Neutrophil (primary cell): ENCODE data around the gene ITGB8.

Source experiments
- H3K27ac ChIP-seq: fragments of 200-600 bp; sonication (generic); 2 replicates; pipeline ENCODE4 v1.5.1; 2016; ENCODE audit warnings: mild to moderate bottlenecking, moderate library complexity
- H3K27me3 ChIP-seq: fragments of 200-600 bp; sonication (generic); 2 replicates; pipeline ENCODE4 v1.6.0; 2016; ENCODE audit warnings: mild to moderate bottlenecking
- H3K36me3 ChIP-seq: fragments of 200-600 bp; sonication (generic); 2 replicates; pipeline ENCODE4 v1.5.1; 2017
- H3K4me1 ChIP-seq, 2 experiments: fragments of 200-600 bp in 1 of 2; sonication (generic) in 1 of 2; 1 replicate in 1 of 2; 2 replicates in 1 of 2; pipeline versions ENCODE4 v1.5.1 to v1.6.1; 2013 to 2016; ENCODE audit warnings: low read depth in 1 of 2, low read length in 1 of 2, mild to moderate bottlenecking in 1 of 2, moderate library complexity in 1 of 2; ENCODE audit not compliant: control insufficient read depth in 1 of 2, insufficient read depth in 1 of 2
- H3K4me3 ChIP-seq, 2 experiments: fragments of 200-600 bp in 1 of 2; sonication (generic) in 1 of 2; 1 replicate in 1 of 2; 2 replicates in 1 of 2; pipeline ENCODE4 v1.5.1; 2013 to 2016; ENCODE audit warnings: low read depth in 1 of 2, low read length in 1 of 2, mild to moderate bottlenecking in 1 of 2, moderate library complexity in 1 of 2
- H3K9me3 ChIP-seq: fragments of 200-600 bp; sonication (generic); 2 replicates; pipeline ENCODE4 v1.5.1; 2016
- TF ChIP-seq, protein P1 (sequence below): fragments of 200-600 bp; sonication (generic); IDR thresholded peaks from 2 replicates; pipeline ENCODE4 v1.5.1; 2016; ENCODE audit warnings: antibody characterized with exemption

Gene ITGB8

DNA sequence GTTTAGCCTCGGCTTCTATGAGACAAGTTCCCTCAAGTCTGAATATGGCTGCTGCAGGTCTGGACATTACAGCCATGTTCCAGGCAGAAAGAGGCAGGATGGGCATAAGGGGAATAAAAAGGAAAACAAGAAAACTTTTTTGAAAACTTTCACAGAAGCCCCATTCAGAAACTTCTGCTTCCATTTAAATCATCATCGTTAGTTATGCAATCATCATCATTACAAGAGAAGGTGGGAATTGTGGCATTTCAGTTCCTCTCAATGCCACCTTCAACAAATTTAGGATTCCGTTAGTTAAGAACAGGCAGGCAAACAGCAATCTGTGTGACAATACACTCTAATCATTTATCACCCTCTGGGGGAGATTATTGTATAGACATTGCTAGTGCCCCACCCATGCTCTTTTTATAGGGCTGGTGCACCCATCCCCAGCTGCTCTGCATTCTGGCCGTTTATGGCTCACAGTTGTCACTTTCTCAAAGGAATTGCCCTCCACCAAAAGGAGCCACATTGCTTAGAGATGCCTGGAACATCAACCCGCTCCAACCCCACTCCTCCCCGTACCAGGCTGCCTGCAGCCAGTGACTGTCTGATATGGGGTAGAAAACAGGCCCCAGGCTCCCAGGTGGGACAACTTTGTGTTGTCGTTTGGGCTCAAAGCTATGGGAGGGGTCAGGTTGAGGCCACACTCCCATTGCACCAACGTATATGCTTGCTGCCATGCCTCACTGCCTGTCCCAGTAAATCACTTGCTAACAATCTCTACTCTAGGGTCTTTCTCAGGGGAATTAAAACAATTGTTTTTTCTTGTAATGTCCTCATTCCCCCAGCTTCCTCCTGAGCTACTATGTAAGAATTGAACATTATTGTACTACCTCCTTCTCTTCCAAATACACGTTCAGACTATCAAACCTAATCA, 24.2 kb downstream of the ITGB8 start:
- no peaks in the 10 kb centered on the region for H3K27me3 ChIP-seq
- H3K36me3 ChIP-seq, result no peaks in the 10 kb centered on the region
- no peak overlapping the region for H3K27ac ChIP-seq
- no peak overlapping the region for H3K4me3 ChIP-seq
- TF ChIP-seq, protein P1, sequence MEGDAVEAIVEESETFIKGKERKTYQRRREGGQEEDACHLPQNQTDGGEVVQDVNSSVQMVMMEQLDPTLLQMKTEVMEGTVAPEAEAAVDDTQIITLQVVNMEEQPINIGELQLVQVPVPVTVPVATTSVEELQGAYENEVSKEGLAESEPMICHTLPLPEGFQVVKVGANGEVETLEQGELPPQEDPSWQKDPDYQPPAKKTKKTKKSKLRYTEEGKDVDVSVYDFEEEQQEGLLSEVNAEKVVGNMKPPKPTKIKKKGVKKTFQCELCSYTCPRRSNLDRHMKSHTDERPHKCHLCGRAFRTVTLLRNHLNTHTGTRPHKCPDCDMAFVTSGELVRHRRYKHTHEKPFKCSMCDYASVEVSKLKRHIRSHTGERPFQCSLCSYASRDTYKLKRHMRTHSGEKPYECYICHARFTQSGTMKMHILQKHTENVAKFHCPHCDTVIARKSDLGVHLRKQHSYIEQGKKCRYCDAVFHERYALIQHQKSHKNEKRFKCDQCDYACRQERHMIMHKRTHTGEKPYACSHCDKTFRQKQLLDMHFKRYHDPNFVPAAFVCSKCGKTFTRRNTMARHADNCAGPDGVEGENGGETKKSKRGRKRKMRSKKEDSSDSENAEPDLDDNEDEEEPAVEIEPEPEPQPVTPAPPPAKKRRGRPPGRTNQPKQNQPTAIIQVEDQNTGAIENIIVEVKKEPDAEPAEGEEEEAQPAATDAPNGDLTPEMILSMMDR, result no peak
- no peaks in the 10 kb centered on the region for H3K4me1 ChIP-seq
- no peaks in the 10 kb centered on the region for H3K9me3 ChIP-seq

GRCh38 chr7:20358106-20358505, 27.4 kb downstream of the ITGB8 start:
- Histone ChIP-seq H3K36me3 (no peaks in the 10 kb centered on the region), H3K9me3 (no peaks in the 10 kb centered on the region), H3K4me3 (no peak overlapping the region), H3K27ac (no peak overlapping the region), H3K4me1 (no peaks in the 10 kb centered on the region), H3K27me3 (no peaks in the 10 kb centered on the region)
- TF ChIP-seq, protein P1, result no peak

GRCh38 chr7:20358762-20359282, 28.1 kb downstream of the ITGB8 start:
- Histone ChIP-seq H3K4me1 (no peaks in the 10 kb centered on the region), H3K4me3 (no peak overlapping the region), H3K9me3 (no peaks in the 10 kb centered on the region), H3K27ac (no peak overlapping the region), H3K27me3 (no peaks in the 10 kb centered on the region), H3K36me3 (no peaks in the 10 kb centered on the region)
- TF ChIP-seq, protein P1, result no peak

- no peaks in the 10 kb centered on the region for H3K4me1 ChIP-seq
- no peak overlapping the region for H3K27ac ChIP-seq
- no peaks in the 10 kb centered on the region for H3K36me3 ChIP-seq
- H3K27me3 ChIP-seq, result no peaks in the 10 kb centered on the region
- TF ChIP-seq, protein P1, result no peak
- H3K9me3 ChIP-seq, result no peaks in the 10 kb centered on the region
- no peak overlapping the region for H3K4me3 ChIP-seq
These were observed 28.8 kb downstream of the ITGB8 start for GRCh38 chr7:20359341-20359963.

GRCh38 chr7:20362574-20363253, 32.0 kb downstream of the ITGB8 start:
- Histone ChIP-seq H3K4me3 (no peak overlapping the region), H3K4me1 (no peaks in the 10 kb centered on the region), H3K9me3 (no peaks in the 10 kb centered on the region), H3K27me3 (no peaks in the 10 kb centered on the region), H3K27ac (no peak overlapping the region), H3K36me3 (no peaks in the 10 kb centered on the region)
- TF ChIP-seq, protein P1, result no peak
